Nephron progenitor cell (in vitro differentiated cells): ENCODE results near the gene TNS1.
A peak's percentile ranks its signal among the peaks of the same experiment; 100 is the strongest.

ENCODE experiments used
- DNase-seq: peaks from one replicate; pipeline ENCODE4 v3.0.0; 2021
- H3K27ac Mint-ChIP-seq: 2 replicates; pipeline ENCODE4 v1.8.0; 2021; ENCODE audit warnings: mild to moderate bottlenecking, moderate library complexity, mixed read lengths
- H3K27me3 Mint-ChIP-seq: 2 replicates; pipeline ENCODE4 v1.8.0; 2021; ENCODE audit warnings: mild to moderate bottlenecking, low read depth, mixed read lengths; ENCODE audit not compliant: poor library complexity
- H3K36me3 Mint-ChIP-seq: 2 replicates; pipeline ENCODE4 v1.8.0; 2021; ENCODE audit warnings: low read depth, mixed read lengths
- H3K4me1 Mint-ChIP-seq: 2 replicates; pipeline ENCODE4 v1.8.0; 2021; ENCODE audit warnings: mixed read lengths
- H3K4me3 Mint-ChIP-seq: 2 replicates; pipeline ENCODE4 v1.8.0; 2021; ENCODE audit warnings: mild to moderate bottlenecking, moderate library complexity, mixed read lengths
- H3K9me3 Mint-ChIP-seq: 2 replicates; pipeline ENCODE4 v1.8.0; 2021; ENCODE audit warnings: mild to moderate bottlenecking, moderate library complexity, mixed read lengths
- CTCF ChIP-seq: fragments of 200-600 bp; sonication (generic); IDR thresholded peaks from 2 replicates; pipeline ENCODE4 v1.5.0; 2021; ENCODE audit warnings: antibody characterized with exemption

Gene TNS1

GRCh38 chr2:218002143-218002844, 501 bp downstream of the TNS1 start:
- Mint-ChIP-seq H3K36me3 (no peaks in the 10 kb centered on the region), H3K9me3 (no peaks in the 10 kb centered on the region), H3K27me3 (peaks cover 15% of the 10 kb centered on the region), H3K4me3 (peak overlapping the region; percentile 70), H3K4me1 (peaks cover 84% of the 10 kb centered on the region), H3K27ac (no peak overlapping the region)
- TF ChIP-seq CTCF, result no peak
- no peak for DNase-seq

- no peaks in the 10 kb centered on the region for H3K36me3 Mint-ChIP-seq
- TF ChIP-seq CTCF, result no peak
- DNase-seq, result no peak
- H3K27ac Mint-ChIP-seq, result no peak overlapping the region
- peaks cover 84% of the 10 kb centered on the region for H3K4me1 Mint-ChIP-seq
- H3K27me3 Mint-ChIP-seq, result peaks cover 15% of the 10 kb centered on the region
- H3K4me3 Mint-ChIP-seq, result peak overlapping the region; percentile 70
- no peaks in the 10 kb centered on the region for H3K9me3 Mint-ChIP-seq
These were observed 1.2 kb downstream of the TNS1 start for GRCh38 chr2:218001629-218002028.

GRCh38 chr2:218000136-218000535, 2.7 kb downstream of the TNS1 start:
- H3K27me3 Mint-ChIP-seq, result peaks cover 11% of the 10 kb centered on the region
- H3K27ac Mint-ChIP-seq, result no peak overlapping the region
- DNase-seq, result no peak
- H3K4me1 Mint-ChIP-seq, result peaks cover 84% of the 10 kb centered on the region
- no peak overlapping the region for H3K4me3 Mint-ChIP-seq
- H3K9me3 Mint-ChIP-seq, result no peaks in the 10 kb centered on the region
- TF ChIP-seq CTCF, result no peak
- no peaks in the 10 kb centered on the region for H3K36me3 Mint-ChIP-seq

- no peak for DNase-seq
- TF ChIP-seq CTCF, result no peak
- Mint-ChIP-seq H3K27ac (no peak overlapping the region), H3K36me3 (no peaks in the 10 kb centered on the region), H3K4me1 (peaks cover 84% of the 10 kb centered on the region), H3K4me3 (no peak overlapping the region), H3K9me3 (no peaks in the 10 kb centered on the region), H3K27me3 (peaks cover 11% of the 10 kb centered on the region)
These were observed 3.2 kb downstream of the TNS1 start for GRCh38 chr2:217999595-217999959.

GRCh38 chr2:217998926-217999594, 3.7 kb downstream of the TNS1 start:
- Mint-ChIP-seq H3K9me3 (no peaks in the 10 kb centered on the region), H3K36me3 (no peaks in the 10 kb centered on the region), H3K27ac (peak overlapping the region; percentile 45), H3K27me3 (peaks cover 10% of the 10 kb centered on the region), H3K4me3 (no peak overlapping the region), H3K4me1 (peaks cover 81% of the 10 kb centered on the region)
- no peak for DNase-seq
- TF ChIP-seq CTCF, result no peak

GRCh38 chr2:217997510-217997909, 5.3 kb downstream of the TNS1 start:
- Mint-ChIP-seq H3K4me3 (no peak overlapping the region), H3K9me3 (no peaks in the 10 kb centered on the region), H3K27ac (no peak overlapping the region), H3K4me1 (peaks cover 78% of the 10 kb centered on the region), H3K36me3 (no peaks in the 10 kb centered on the region), H3K27me3 (peaks cover 12% of the 10 kb centered on the region)
- DNase-seq, result no peak
- no peak for TF ChIP-seq CTCF
